Caco-2 (cell line): ENCODE results near the gene DGCR2. TPM values are rescaled to one million over a fixed set of nuclear protein-coding genes. Genes with fewer than 3 reads are reported as not detected.

Experiments
- BruUV-seq: library from RNA; stranded (reverse); fragments of 400-500 nt; replicated peaks from 2 replicates; lab custom pipeline; 2021; lab: Mats Ljungman, UMichigan
- CTCF ChIA-PET: fragments of 300-600 bp; sonication (Branson Sonifier 250); formaldehyde crosslinking; loops from one replicate; lab custom pipeline; 2022; ENCODE audit warnings: antibody characterized with exemption; lab: Charles Lee
- POLR2A ChIA-PET: fragments of 300-600 bp; sonication (Branson Sonifier 250); formaldehyde crosslinking; loops from one replicate; lab custom pipeline; 2022; ENCODE audit warnings: antibody characterized with exemption; lab: Charles Lee
- DNase-seq, 2 experiments: peaks; one replicate each; pipeline versions ENCODE4 v3.0.0 to v3.0.0-alpha.2; 2020 to 2022
- H3K27me3 ChIP-seq: replicated peaks from 2 replicates; pipeline ENCODE4 v1.6.0; 2011; ENCODE audit warnings: low read length; ENCODE audit not compliant: control insufficient read depth, insufficient read depth
- H3K36me3 ChIP-seq: 2 replicates; pipeline ENCODE4 v1.5.1; 2011; ENCODE audit warnings: low read length; ENCODE audit not compliant: control insufficient read depth, insufficient read depth
- H3K4me1 ChIP-seq: fragments of 250-450 bp; sonication (Bioruptor Pico); 2 replicates; pipeline ENCODE4 v1.5.1; 2020; ENCODE audit warnings: mild to moderate bottlenecking
- H3K4me3 ChIP-seq: 2 replicates; pipeline ENCODE4 v1.5.1; 2011; ENCODE audit warnings: low read depth, mild to moderate bottlenecking, control low read depth, low read length
- H3K9me3 ChIP-seq: fragments of 250-450 bp; sonication (Bioruptor Pico); 2 replicates; pipeline ENCODE4 v1.5.1; 2020; ENCODE audit warnings: mild to moderate bottlenecking, moderate library complexity
- H3K27ac Mint-ChIP-seq: one replicate; pipeline ENCODE4 v1.8.0; 2022; ENCODE audit warnings: mixed read lengths; ENCODE audit not compliant: unreplicated experiment
- H3K27me3 Mint-ChIP-seq: one replicate; pipeline ENCODE4 v1.8.0; 2022; ENCODE audit warnings: mixed read lengths; ENCODE audit not compliant: insufficient read depth, unreplicated experiment
- H3K36me3 Mint-ChIP-seq: one replicate; pipeline ENCODE4 v1.8.0; 2022; ENCODE audit warnings: mild to moderate bottlenecking, mixed read lengths; ENCODE audit not compliant: insufficient read depth, unreplicated experiment
- H3K4me1 Mint-ChIP-seq: one replicate; pipeline ENCODE4 v1.8.0; 2022; ENCODE audit warnings: low read depth, mixed read lengths; ENCODE audit not compliant: unreplicated experiment
- H3K4me3 Mint-ChIP-seq: one replicate; pipeline ENCODE4 v1.8.0; 2022; ENCODE audit warnings: mild to moderate bottlenecking, moderate library complexity, mixed read lengths; ENCODE audit not compliant: unreplicated experiment
- H3K9me3 Mint-ChIP-seq: one replicate; pipeline ENCODE4 v1.8.0; 2022; ENCODE audit warnings: mixed read lengths; ENCODE audit not compliant: unreplicated experiment
- CTCF ChIP-seq, 2 experiments: fragments of 200-600 bp in 1 of 2; IDR thresholded peaks; 1 replicate in 1 of 2; 2 replicates in 1 of 2; pipeline versions ENCODE4 v1.5.1 to v1.8.0; 2011 to 2022; ENCODE audit warnings: antibody characterized with exemption in 1 of 2, control low read depth in 1 of 2, inconsistent platforms in 1 of 2, low read depth in 1 of 2, low read length in 1 of 2, mild to moderate bottlenecking in 1 of 2, moderate library complexity in 1 of 2; ENCODE audit not compliant: insufficient read depth in 1 of 2, severe bottlenecking in 1 of 2, unreplicated experiment in 1 of 2
- intact Hi-C: fragments of 100-400 bp; cut with micrococcal nuclease; formaldehyde crosslinking; loops from one replicate; pipeline ENCODE4 v1.10.0; 2022; ENCODE audit not compliant: unreplicated experiment
- total RNA-seq: library from RNA; stranded (reverse); gene quantifications from 2 replicates; pipeline ENCODE4 v1.2.3, GENCODE V29; 2022

Gene DGCR2
- total RNA-seq, 1 experiment from 2014 or later = 67.9 TPM

DNA sequence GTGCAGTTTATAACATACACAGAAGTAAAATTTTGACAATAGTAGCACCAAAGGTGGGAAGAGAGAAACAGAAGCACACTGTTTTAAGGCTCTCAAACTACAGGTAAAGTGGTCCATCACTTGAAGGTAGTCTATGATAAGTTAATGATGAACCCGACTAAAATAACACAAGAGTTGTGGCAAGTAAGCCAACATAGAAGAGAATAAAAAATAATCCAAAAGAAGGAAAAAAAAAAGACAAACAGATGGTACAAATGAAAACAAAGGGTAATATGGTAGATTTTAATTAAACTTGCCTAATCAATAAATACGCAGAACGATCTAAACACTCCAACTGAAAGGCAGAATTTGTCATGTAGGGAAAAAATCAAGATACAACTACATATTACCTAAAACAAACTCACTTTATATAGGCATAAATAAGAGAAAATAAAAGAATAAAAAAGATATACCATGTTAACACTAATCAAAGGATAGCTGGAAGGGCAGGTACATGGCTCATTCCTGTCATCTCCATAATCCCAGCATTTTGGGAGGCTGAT lies 31.6 kb downstream of the DGCR2 start:
- H3K4me1 Mint-ChIP-seq = no peaks in the 10 kb centered on the region
- TF ChIP-seq CTCF (IDR thresholded peaks at IDR 0.05; ENCODE audit: insufficient read depth in 1 of 2, low read depth in 1 of 2, low read length in 1 of 2, severe bottlenecking in 1 of 2, unreplicated experiment in 1 of 2) = no peak
- no peak overlapping the region for H3K4me3 ChIP-seq
- intact Hi-C loops = no loop called here
- DNase-seq = no peak
- POLR2A ChIA-PET = no interaction called here
- no peaks in the 10 kb centered on the region for H3K27me3 Mint-ChIP-seq
- peaks cover 30% of the 10 kb centered on the region for H3K36me3 Mint-ChIP-seq
- no peaks in the 10 kb centered on the region for H3K27me3 ChIP-seq
- no peaks in the 10 kb centered on the region for H3K9me3 Mint-ChIP-seq
- no peaks in the 10 kb centered on the region for H3K4me1 ChIP-seq
- H3K36me3 ChIP-seq = peaks cover 4% of the 10 kb centered on the region; the same call in 1 of the 2 replicates
- BruUV-seq = no TSS peak
- no peaks in the 10 kb centered on the region for H3K9me3 ChIP-seq
- no peak overlapping the region for H3K4me3 Mint-ChIP-seq
- no peak overlapping the region for H3K27ac Mint-ChIP-seq
- CTCF ChIA-PET = interaction anchor here (1.1 kb wide), 1 partner anchor 8 kb away, joined by 3 read pairs; no protein-coding TSS in a partner anchor

GRCh38 chr22:19090183-19090582 lies 32.0 kb downstream of the DGCR2 start:
- ChIA-PET POLR2A (no interaction called here), CTCF (interaction anchor here (1.1 kb wide), 1 partner anchor 9 kb away, joined by 3 read pairs; no protein-coding TSS in a partner anchor)
- H3K4me1 ChIP-seq = no peaks in the 10 kb centered on the region
- Mint-ChIP-seq H3K36me3 (peaks cover 33% of the 10 kb centered on the region), H3K27me3 (no peaks in the 10 kb centered on the region), H3K4me3 (no peak overlapping the region), H3K27ac (no peak overlapping the region), H3K4me1 (no peaks in the 10 kb centered on the region), H3K9me3 (no peaks in the 10 kb centered on the region)
- intact Hi-C loops = no loop called here
- TF ChIP-seq CTCF (IDR thresholded peaks at IDR 0.05; ENCODE audit: insufficient read depth in 1 of 2, low read depth in 1 of 2, low read length in 1 of 2, severe bottlenecking in 1 of 2, unreplicated experiment in 1 of 2) = no peak
- H3K27me3 ChIP-seq = no peaks in the 10 kb centered on the region
- no TSS peak for BruUV-seq
- no peaks in the 10 kb centered on the region for H3K9me3 ChIP-seq
- no peak for DNase-seq
- H3K4me3 ChIP-seq = no peak overlapping the region
- peaks cover 4% of the 10 kb centered on the region for H3K36me3 ChIP-seq

DNA sequence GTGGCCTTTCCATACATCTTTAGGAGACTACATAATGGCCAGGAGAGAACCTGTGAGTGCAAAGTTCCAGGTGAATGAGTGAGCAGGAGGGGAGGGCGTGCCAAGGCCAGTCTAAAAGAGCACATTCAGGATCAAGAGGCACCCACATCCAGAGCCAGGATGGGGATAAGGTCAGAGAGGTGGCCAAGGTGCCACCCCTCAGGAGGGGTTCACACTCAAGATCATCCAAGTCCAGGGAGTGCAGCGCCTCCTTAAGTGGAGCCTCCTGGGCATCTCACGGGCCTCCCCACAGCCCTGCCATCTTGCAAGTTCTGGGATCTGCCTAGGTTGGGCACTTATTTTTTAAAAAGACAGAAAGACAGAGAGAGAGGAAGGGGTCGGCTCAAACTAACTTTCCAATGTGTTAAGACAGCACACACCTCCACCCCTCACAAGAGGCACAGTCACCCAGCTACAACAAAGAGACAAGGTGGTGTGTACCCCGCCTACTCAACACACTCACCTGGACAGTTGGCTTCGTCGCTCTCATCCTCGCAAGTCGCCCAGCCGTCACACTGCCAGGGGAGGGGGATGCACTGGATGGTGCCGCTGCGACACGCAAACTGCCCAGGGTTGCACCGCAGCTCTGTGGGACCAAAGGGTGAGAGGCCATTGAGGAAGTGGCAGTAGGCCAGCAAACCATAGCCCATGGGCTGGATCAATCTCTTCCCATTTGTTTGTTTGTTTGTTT lies 33.2 kb downstream of the DGCR2 start:
- Mint-ChIP-seq H3K27ac (no peak overlapping the region), H3K9me3 (no peaks in the 10 kb centered on the region), H3K36me3 (peaks cover 38% of the 10 kb centered on the region), H3K4me1 (no peaks in the 10 kb centered on the region), H3K27me3 (no peaks in the 10 kb centered on the region), H3K4me3 (no peak overlapping the region)
- no peak overlapping the region for H3K4me3 ChIP-seq
- no peaks in the 10 kb centered on the region for H3K9me3 ChIP-seq
- no peak for DNase-seq
- TF ChIP-seq CTCF (IDR thresholded peaks at IDR 0.05; ENCODE audit: insufficient read depth in 1 of 2, low read depth in 1 of 2, low read length in 1 of 2, severe bottlenecking in 1 of 2, unreplicated experiment in 1 of 2) = no peak
- intact Hi-C loops = loop anchor here (10.0 kb wide), 1 partner anchor 54 kb away; no protein-coding TSS in a partner anchor
- no peaks in the 10 kb centered on the region for H3K4me1 ChIP-seq
- peaks cover 4% of the 10 kb centered on the region for H3K36me3 ChIP-seq
- ChIA-PET CTCF (no interaction called here), POLR2A (no interaction called here)
- BruUV-seq = no TSS peak
- H3K27me3 ChIP-seq = no peaks in the 10 kb centered on the region
